ENCODE data around the gene GULP1.

GULP1 gene

DNA sequence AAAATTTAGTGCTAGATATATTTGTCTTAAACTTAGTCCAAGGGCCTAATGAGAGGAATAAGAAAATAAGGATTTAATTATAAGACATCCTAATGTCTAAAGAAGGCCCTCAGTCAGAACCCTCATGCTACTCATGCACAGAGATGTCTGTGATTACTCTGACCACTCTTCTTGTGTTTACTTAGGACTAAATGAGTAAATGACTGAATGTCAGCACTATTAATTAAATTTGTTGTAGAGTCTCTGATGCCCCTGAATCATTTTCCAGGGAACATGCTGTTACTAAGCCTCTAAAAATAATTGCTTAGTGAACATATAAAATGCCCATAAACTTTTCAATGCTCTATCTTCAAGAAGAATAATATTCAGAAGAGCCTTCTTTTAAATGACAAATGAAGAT is 32.4 kb downstream of the GULP1 start:
- TF ChIP-seq ISL1 (CRISPR knock-in tag; IDR thresholded peaks at IDR 0.05): peak; percentile 83
- TF ChIP-seq OSR1 (CRISPR knock-in tag; IDR thresholded peaks at IDR 0.05): no peak
- ATAC-seq: 0 out of 3 replicates have a peak, but pooled peaks have one; percentile 10

DNA sequence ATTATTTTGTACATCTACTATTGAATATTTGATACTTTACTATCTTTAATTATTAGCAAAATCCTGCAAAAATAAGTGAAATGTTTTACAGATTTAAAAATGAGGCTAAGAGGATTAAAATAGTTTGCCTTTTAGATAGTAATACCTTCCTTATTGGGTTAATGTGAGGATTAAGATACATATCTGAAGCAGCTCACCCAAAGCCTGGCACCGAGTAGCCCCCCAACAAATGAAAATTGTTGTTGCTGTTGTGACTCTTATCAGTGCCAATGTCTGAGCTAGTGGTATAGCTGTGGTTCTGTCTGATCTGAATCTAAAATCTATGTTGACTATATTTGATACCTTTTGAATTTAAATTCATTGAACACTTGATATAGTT is 34.6 kb downstream of the GULP1 start:
- no peak for ATAC-seq
- TF ChIP-seq ARNTL (CRISPR knock-in tag; IDR thresholded peaks at IDR 0.05; ENCODE audit: borderline replicate concordance, low read depth) (no peak), PPARA (CRISPR knock-in tag; IDR thresholded peaks at IDR 0.05; ENCODE audit: borderline replicate concordance) (no peak), ZC3H10 (CRISPR knock-in tag; IDR thresholded peaks at IDR 0.05) (no peak), OSR1 (CRISPR knock-in tag; IDR thresholded peaks at IDR 0.05) (no peak), TCF4 (CRISPR knock-in tag; IDR thresholded peaks at IDR 0.05; ENCODE audit: borderline replicate concordance) (no peak), ZFP30 (CRISPR knock-in tag; IDR thresholded peaks at IDR 0.05) (no peak)
- TF ChIP-seq, protein P1, sequence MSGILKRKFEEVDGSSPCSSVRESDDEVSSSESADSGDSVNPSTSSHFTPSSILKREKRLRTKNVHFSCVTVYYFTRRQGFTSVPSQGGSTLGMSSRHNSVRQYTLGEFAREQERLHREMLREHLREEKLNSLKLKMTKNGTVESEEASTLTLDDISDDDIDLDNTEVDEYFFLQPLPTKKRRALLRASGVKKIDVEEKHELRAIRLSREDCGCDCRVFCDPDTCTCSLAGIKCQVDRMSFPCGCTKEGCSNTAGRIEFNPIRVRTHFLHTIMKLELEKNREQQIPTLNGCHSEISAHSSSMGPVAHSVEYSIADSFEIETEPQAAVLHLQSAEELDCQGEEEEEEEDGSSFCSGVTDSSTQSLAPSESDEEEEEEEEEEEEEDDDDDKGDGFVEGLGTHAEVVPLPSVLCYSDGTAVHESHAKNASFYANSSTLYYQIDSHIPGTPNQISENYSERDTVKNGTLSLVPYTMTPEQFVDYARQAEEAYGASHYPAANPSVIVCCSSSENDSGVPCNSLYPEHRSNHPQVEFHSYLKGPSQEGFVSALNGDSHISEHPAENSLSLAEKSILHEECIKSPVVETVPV (CRISPR knock-in tag; IDR thresholded peaks at IDR 0.05): no peak
- TF ChIP-seq, protein P2, sequence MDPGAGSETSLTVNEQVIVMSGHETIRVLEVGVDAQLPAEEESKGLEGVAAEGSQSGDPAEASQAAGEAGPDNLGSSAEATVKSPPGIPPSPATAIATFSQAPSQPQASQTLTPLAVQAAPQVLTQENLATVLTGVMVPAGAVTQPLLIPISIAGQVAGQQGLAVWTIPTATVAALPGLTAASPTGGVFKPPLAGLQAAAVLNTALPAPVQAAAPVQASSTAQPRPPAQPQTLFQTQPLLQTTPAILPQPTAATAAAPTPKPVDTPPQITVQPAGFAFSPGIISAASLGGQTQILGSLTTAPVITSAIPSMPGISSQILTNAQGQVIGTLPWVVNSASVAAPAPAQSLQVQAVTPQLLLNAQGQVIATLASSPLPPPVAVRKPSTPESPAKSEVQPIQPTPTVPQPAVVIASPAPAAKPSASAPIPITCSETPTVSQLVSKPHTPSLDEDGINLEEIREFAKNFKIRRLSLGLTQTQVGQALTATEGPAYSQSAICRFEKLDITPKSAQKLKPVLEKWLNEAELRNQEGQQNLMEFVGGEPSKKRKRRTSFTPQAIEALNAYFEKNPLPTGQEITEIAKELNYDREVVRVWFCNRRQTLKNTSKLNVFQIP (CRISPR knock-in tag; IDR thresholded peaks at IDR 0.05; ENCODE audit: borderline replicate concordance, low read depth): no peak
- TF ChIP-seq, protein P3, sequence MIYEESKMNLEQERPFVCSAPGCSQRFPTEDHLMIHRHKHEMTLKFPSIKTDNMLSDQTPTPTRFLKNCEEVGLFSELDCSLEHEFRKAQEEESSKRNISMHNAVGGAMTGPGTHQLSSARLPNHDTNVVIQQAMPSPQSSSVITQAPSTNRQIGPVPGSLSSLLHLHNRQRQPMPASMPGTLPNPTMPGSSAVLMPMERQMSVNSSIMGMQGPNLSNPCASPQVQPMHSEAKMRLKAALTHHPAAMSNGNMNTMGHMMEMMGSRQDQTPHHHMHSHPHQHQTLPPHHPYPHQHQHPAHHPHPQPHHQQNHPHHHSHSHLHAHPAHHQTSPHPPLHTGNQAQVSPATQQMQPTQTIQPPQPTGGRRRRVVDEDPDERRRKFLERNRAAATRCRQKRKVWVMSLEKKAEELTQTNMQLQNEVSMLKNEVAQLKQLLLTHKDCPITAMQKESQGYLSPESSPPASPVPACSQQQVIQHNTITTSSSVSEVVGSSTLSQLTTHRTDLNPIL (CRISPR knock-in tag; IDR thresholded peaks at IDR 0.05; ENCODE audit: low read depth): no peak

DNA sequence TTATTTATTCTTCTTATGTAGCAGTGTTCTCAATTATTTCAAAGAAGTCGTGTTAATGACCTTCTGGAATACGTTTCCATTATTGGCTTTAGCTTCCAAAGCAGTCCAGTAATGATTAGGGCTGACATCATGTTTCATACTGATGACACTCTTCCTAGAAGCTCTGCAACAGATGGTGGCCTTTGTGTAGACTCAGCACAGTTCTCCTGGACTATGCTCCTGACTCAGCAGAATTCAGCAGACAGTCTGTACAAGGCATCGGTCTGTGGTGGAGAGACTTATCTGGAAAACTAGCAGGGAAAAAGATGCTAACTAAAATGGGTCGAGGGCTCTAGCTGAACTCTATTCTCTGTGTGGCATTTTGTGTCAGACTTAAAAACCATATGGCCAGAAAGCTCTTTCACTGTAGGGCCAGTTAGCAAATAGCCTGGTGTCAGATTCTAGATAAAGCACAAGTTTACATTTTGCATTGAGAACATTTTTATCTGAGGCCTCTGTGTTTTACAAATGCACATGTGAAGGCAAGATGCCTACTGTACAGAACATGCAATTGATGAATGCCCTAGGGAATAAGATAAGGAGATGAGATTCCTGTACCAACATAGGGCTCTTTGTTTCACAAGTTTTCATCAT is 35.1 kb downstream of the GULP1 start:
- peak; percentile 61 for ATAC-seq
- TF ChIP-seq OSR1 (CRISPR knock-in tag; IDR thresholded peaks at IDR 0.05): no peak
- TF ChIP-seq ISL1 (CRISPR knock-in tag; IDR thresholded peaks at IDR 0.05): peak; percentile 26; the same call in 1 of the 2 replicates
- TF ChIP-seq, protein P2 (CRISPR knock-in tag; IDR thresholded peaks at IDR 0.05; ENCODE audit: borderline replicate concordance, low read depth): no peak
- peak; percentile 81; the same call in 1 of the 2 replicates for TF ChIP-seq TCF4 (CRISPR knock-in tag; IDR thresholded peaks at IDR 0.05; ENCODE audit: borderline replicate concordance)
- TF ChIP-seq, protein P4, sequence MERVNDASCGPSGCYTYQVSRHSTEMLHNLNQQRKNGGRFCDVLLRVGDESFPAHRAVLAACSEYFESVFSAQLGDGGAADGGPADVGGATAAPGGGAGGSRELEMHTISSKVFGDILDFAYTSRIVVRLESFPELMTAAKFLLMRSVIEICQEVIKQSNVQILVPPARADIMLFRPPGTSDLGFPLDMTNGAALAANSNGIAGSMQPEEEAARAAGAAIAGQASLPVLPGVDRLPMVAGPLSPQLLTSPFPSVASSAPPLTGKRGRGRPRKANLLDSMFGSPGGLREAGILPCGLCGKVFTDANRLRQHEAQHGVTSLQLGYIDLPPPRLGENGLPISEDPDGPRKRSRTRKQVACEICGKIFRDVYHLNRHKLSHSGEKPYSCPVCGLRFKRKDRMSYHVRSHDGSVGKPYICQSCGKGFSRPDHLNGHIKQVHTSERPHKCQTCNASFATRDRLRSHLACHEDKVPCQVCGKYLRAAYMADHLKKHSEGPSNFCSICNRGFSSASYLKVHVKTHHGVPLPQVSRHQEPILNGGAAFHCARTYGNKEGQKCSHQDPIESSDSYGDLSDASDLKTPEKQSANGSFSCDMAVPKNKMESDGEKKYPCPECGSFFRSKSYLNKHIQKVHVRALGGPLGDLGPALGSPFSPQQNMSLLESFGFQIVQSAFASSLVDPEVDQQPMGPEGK (CRISPR knock-in tag; IDR thresholded peaks at IDR 0.05; ENCODE audit: borderline replicate concordance): no peak
- 0 out of 2 replicates have a peak, but pooled peaks have one; percentile 5 for TF ChIP-seq ZNF8 (CRISPR knock-in tag; IDR thresholded peaks at IDR 0.05)
- no peak for TF ChIP-seq GLIS3 (CRISPR knock-in tag; IDR thresholded peaks at IDR 0.05)
- TF ChIP-seq, protein P3 (CRISPR knock-in tag; IDR thresholded peaks at IDR 0.05; ENCODE audit: low read depth): no peak
- TF ChIP-seq ARNTL (CRISPR knock-in tag; IDR thresholded peaks at IDR 0.05; ENCODE audit: borderline replicate concordance, low read depth): no peak
- TF ChIP-seq ZFP3 (CRISPR knock-in tag; IDR thresholded peaks at IDR 0.05): peak; percentile 85; the same call in 1 of the 2 replicates
- 0 out of 2 replicates have a peak, but pooled peaks have one; percentile 41 for TF ChIP-seq SNAI2 (CRISPR knock-in tag; IDR thresholded peaks at IDR 0.05)
- no peak for TF ChIP-seq TOX (CRISPR knock-in tag; IDR thresholded peaks at IDR 0.05; ENCODE audit: borderline replicate concordance)
- no peak for TF ChIP-seq ZFP30 (CRISPR knock-in tag; IDR thresholded peaks at IDR 0.05)
- no peak for TF ChIP-seq ZNF70 (CRISPR knock-in tag; IDR thresholded peaks at IDR 0.05)
- peak; percentile 87; the same call in 1 of the 2 replicates for TF ChIP-seq BACH2 (CRISPR knock-in tag; IDR thresholded peaks at IDR 0.05; ENCODE audit: borderline replicate concordance)
- TF ChIP-seq PPARA (CRISPR knock-in tag; IDR thresholded peaks at IDR 0.05; ENCODE audit: borderline replicate concordance): no peak
- TF ChIP-seq RARB (CRISPR knock-in tag; IDR thresholded peaks at IDR 0.05): no peak
- no peak for TF ChIP-seq ZNF565 (CRISPR knock-in tag; conservative IDR thresholded peaks at IDR 0.05; ENCODE audit: low read depth)
- TF ChIP-seq, protein P1 (CRISPR knock-in tag; IDR thresholded peaks at IDR 0.05): no peak
- TF ChIP-seq, protein P5, sequence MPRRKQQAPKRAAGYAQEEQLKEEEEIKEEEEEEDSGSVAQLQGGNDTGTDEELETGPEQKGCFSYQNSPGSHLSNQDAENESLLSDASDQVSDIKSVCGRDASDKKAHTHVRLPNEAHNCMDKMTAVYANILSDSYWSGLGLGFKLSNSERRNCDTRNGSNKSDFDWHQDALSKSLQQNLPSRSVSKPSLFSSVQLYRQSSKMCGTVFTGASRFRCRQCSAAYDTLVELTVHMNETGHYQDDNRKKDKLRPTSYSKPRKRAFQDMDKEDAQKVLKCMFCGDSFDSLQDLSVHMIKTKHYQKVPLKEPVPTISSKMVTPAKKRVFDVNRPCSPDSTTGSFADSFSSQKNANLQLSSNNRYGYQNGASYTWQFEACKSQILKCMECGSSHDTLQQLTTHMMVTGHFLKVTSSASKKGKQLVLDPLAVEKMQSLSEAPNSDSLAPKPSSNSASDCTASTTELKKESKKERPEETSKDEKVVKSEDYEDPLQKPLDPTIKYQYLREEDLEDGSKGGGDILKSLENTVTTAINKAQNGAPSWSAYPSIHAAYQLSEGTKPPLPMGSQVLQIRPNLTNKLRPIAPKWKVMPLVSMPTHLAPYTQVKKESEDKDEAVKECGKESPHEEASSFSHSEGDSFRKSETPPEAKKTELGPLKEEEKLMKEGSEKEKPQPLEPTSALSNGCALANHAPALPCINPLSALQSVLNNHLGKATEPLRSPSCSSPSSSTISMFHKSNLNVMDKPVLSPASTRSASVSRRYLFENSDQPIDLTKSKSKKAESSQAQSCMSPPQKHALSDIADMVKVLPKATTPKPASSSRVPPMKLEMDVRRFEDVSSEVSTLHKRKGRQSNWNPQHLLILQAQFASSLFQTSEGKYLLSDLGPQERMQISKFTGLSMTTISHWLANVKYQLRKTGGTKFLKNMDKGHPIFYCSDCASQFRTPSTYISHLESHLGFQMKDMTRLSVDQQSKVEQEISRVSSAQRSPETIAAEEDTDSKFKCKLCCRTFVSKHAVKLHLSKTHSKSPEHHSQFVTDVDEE (CRISPR knock-in tag; IDR thresholded peaks at IDR 0.05): peak; percentile 79; the same call in 1 of the 2 replicates
- no peak for TF ChIP-seq ESRRG (CRISPR knock-in tag; IDR thresholded peaks at IDR 0.05)
- no peak for TF ChIP-seq ZC3H10 (CRISPR knock-in tag; IDR thresholded peaks at IDR 0.05)
